Suprapubic skin (tissue), 4 donors: ENCODE data around the gene ERCC6. TPM values are rescaled to one million over a fixed set of nuclear protein-coding genes. Genes with fewer than 3 reads are reported as not detected.

Source experiments
- DNase-seq, 2 donors: peaks; one replicate each; pipeline ENCODE4 v3.0.0-alpha.2; 2019; ENCODE audit warnings: low spot score in 2 of 2
- H3K27ac ChIP-seq: fragments of 200-600 bp; sonication (generic); one replicate; pipeline ENCODE4 v1.5.1; 2019
- H3K27me3 ChIP-seq: fragments of 200-600 bp; sonication (generic); one replicate; pipeline ENCODE4 v1.5.1; 2019
- H3K36me3 ChIP-seq: fragments of 200-600 bp; sonication (generic); one replicate; pipeline ENCODE4 v1.5.1; 2019
- H3K4me1 ChIP-seq: fragments of 200-600 bp; sonication (generic); one replicate; pipeline ENCODE4 v1.5.1; 2019
- H3K4me3 ChIP-seq: fragments of 200-600 bp; sonication (generic); one replicate; pipeline ENCODE4 v1.5.1; 2019; ENCODE audit warnings: mild to moderate bottlenecking
- H3K9me3 ChIP-seq: fragments of 200-600 bp; sonication (generic); one replicate; pipeline ENCODE4 v1.5.1; 2019
- CTCF ChIP-seq, 2 donors: fragments of 200-600 bp in 1 of 2; fragments of 450-650 bp in 1 of 2; sonication (generic) in 1 of 2; IDR thresholded peaks; one replicate each; pipeline ENCODE4 v1.5.1; 2016 to 2019; ENCODE audit warnings: antibody characterized with exemption in 2 of 2, mild to moderate bottlenecking in 1 of 2, moderate library complexity in 1 of 2
- EP300 ChIP-seq: sonication (generic); formaldehyde crosslinking; IDR thresholded peaks from one replicate; pipeline ENCODE4 v1.6.1; 2017; ENCODE audit warnings: antibody characterized with exemption
- POLR2A ChIP-seq, 2 donors: fragments of 450-650 bp; IDR thresholded peaks; one replicate each; pipeline ENCODE4 v1.6.1; 2017; ENCODE audit warnings: antibody characterized with exemption in 2 of 2, mild to moderate bottlenecking in 2 of 2, moderate library complexity in 2 of 2
- POLR2AphosphoS5 ChIP-seq, 3 donors: sonication (generic); formaldehyde crosslinking; IDR thresholded peaks; one replicate each; pipeline ENCODE4 v1.6.1; 2017; ENCODE audit warnings: antibody characterized with exemption in 3 of 3
- WGBS: methylation state at CpG from one replicate; pipeline ENCODE4 v1.1.5; 2018; 5-methylcytosine and 5-hydroxymethylcytosine counted together
- total RNA-seq, 4 donors: library from RNA; depleted of rRNA; stranded (reverse); fragments of >200 nt; gene quantifications; one replicate each; pipeline ENCODE4 v1.1.0, GENCODE V29; 2016

ERCC6 gene
- total RNA-seq, 4 donors from 2014 or later, result 20.5 to 37.1 (median 24.4) TPM

GRCh38 chr10:49539320-49539885, 482 bp upstream of the ERCC6 start:
- TF ChIP-seq EP300, result no peak
- TF ChIP-seq POLR2AphosphoS5 (IDR thresholded peaks at IDR 0.05), result no peak
- TF ChIP-seq POLR2A (IDR thresholded peaks at IDR 0.05), result no peak
- TF ChIP-seq CTCF (IDR thresholded peaks at IDR 0.05), result no peak
- Histone ChIP-seq H3K27me3 (peaks cover 3% of the 10 kb centered on the region), H3K9me3 (no peaks in the 10 kb centered on the region), H3K36me3 (no peaks in the 10 kb centered on the region), H3K4me3 (peak overlapping the region; percentile 81), H3K27ac (peak overlapping the region; percentile 89), H3K4me1 (peaks cover 27% of the 10 kb centered on the region)
- WGBS, result under 1% methylated on average over 26 of the region's 26 CpGs
- peak in 1 of 2 donors; percentile 67 for DNase-seq

- no peak overlapping the region for H3K27ac ChIP-seq
- no peak for DNase-seq
- H3K36me3 ChIP-seq, result peaks cover 19% of the 10 kb centered on the region
- no peak for TF ChIP-seq EP300
- no peak for TF ChIP-seq POLR2AphosphoS5 (IDR thresholded peaks at IDR 0.05)
- H3K27me3 ChIP-seq, result no peaks in the 10 kb centered on the region
- H3K9me3 ChIP-seq, result no peaks in the 10 kb centered on the region
- H3K4me3 ChIP-seq, result no peak overlapping the region
- WGBS, result 58% methylated on average over 9 of the region's 9 CpGs
- H3K4me1 ChIP-seq, result peaks cover 28% of the 10 kb centered on the region
These were observed 4.1 kb downstream of the ERCC6 start for GRCh38 chr10:49534670-49535381.

- Histone ChIP-seq H3K4me1 (peaks cover 13% of the 10 kb centered on the region), H3K36me3 (peaks cover 42% of the 10 kb centered on the region), H3K9me3 (no peaks in the 10 kb centered on the region), H3K4me3 (no peak overlapping the region), H3K27me3 (no peaks in the 10 kb centered on the region), H3K27ac (no peak overlapping the region)
- no peak for DNase-seq
- no peak for TF ChIP-seq POLR2A (IDR thresholded peaks at IDR 0.05)
- no peak for TF ChIP-seq CTCF (IDR thresholded peaks at IDR 0.05)
- no peak for TF ChIP-seq POLR2AphosphoS5 (IDR thresholded peaks at IDR 0.05)
- TF ChIP-seq EP300, result no peak
- 97% methylated on average over 15 of the region's 15 CpGs for WGBS
These were observed 6.5 kb downstream of the ERCC6 start for GRCh38 chr10:49532461-49532860.

GRCh38 chr10:49528977-49529506, 9.9 kb downstream of the ERCC6 start:
- Histone ChIP-seq H3K4me3 (no peak overlapping the region), H3K36me3 (peaks cover 72% of the 10 kb centered on the region), H3K27ac (no peak overlapping the region), H3K4me1 (no peaks in the 10 kb centered on the region), H3K9me3 (no peaks in the 10 kb centered on the region), H3K27me3 (no peaks in the 10 kb centered on the region)
- no peak for DNase-seq
- 80% methylated on average over 2 of the region's 2 CpGs for WGBS
- TF ChIP-seq CTCF (IDR thresholded peaks at IDR 0.05) (no peak), EP300 (no peak), POLR2A (IDR thresholded peaks at IDR 0.05) (no peak), POLR2AphosphoS5 (IDR thresholded peaks at IDR 0.05) (no peak)

- H3K36me3 ChIP-seq, result peaks cover 83% of the 10 kb centered on the region
- no peaks in the 10 kb centered on the region for H3K27me3 ChIP-seq
- WGBS, result 93% methylated on average over 4 of the region's 4 CpGs
These were observed 11.1 kb downstream of the ERCC6 start for GRCh38 chr10:49527850-49528249.

More at GRCh38 chr10:49527850-49528249, 11.1 kb downstream of the ERCC6 start:
- Histone ChIP-seq H3K4me3 (no peak overlapping the region), H3K4me1 (no peaks in the 10 kb centered on the region), H3K9me3 (no peaks in the 10 kb centered on the region), H3K27ac (no peak overlapping the region)
- TF ChIP-seq CTCF (IDR thresholded peaks at IDR 0.05) (no peak), POLR2AphosphoS5 (IDR thresholded peaks at IDR 0.05) (no peak), POLR2A (IDR thresholded peaks at IDR 0.05) (no peak), EP300 (no peak)
- DNase-seq, result no peak
